ENCODE measurements around the gene SKAP1. TPM values are rescaled to one million over a fixed set of nuclear protein-coding genes. Genes with fewer than 3 reads are reported as not detected.

The SKAP1 gene
- polyA plus RNA-seq, 1 of the 3 experiments (the other 2 are of a cell fraction) = not detected

- WGBS (ENCODE audit: low lambda C conversion rate) = 0% methylated on average over 3 of the region's 3 CpGs
- Histone ChIP-seq H3K79me2 (ENCODE audit: insufficient read depth) (no peaks in the 10 kb centered on the region), H3K9me3 (no peaks in the 10 kb centered on the region), H3K4me1 (ENCODE audit: control insufficient read depth in 1 of 2, insufficient read depth in 2 of 2, low read depth in 1 of 2, low read length in 1 of 2) (no peaks in the 10 kb centered on the region; a peak in 1 of 4 replicates), H2AFZ (ENCODE audit: low read depth) (no peak overlapping the region), H3K4me3 (ENCODE audit: low read depth in 2 of 2, low read length in 1 of 2) (no peak overlapping the region), H3K9me2 (no peaks in the 10 kb centered on the region), H4K20me1 (ENCODE audit: insufficient read depth) (no peaks in the 10 kb centered on the region), H3K27ac (ENCODE audit: low read depth in 2 of 2, low read length in 1 of 2) (no peak overlapping the region), H3F3A (replicated peaks; ENCODE audit: insufficient read depth) (no peaks in the 10 kb centered on the region), H3K27me3 (ENCODE audit: insufficient read depth) (peaks cover 56% of the 10 kb centered on the region), H3K9ac (no peak overlapping the region), H3K36me3 (replicated peaks in 1 of 2; ENCODE audit: control insufficient read depth in 1 of 2, insufficient read depth in 2 of 2, low read length in 1 of 2) (no peaks in the 10 kb centered on the region), H3K4me2 (no peak overlapping the region)
- ChIA-PET POLR2A (interaction anchor here (0.7 kb wide), 1 partner anchor 699 kb away, joined by 3 read pairs; no protein-coding TSS in a partner anchor), CTCF (interaction anchor here (0.7 to 7.3 kb wide), 8 partner anchors 10 to 328 kb away, joined by 3 to 40 read pairs (median 4); no protein-coding TSS in a partner anchor)
- TF ChIP-seq JUND (IDR thresholded peaks at IDR 0.05) (no peak), GABPA (IDR thresholded peaks at IDR 0.05; ENCODE audit: low read depth) (no peak), TEAD4 (IDR thresholded peaks at IDR 0.05; ENCODE audit: borderline replicate concordance, insufficient read depth) (no peak), EP300 (IDR thresholded peaks at IDR 0.05; ENCODE audit: borderline replicate concordance in 1 of 2, low read depth in 1 of 2, low read length in 1 of 2) (no peak), TAF1 (IDR thresholded peaks at IDR 0.05; ENCODE audit: borderline replicate concordance, low read depth, low read length) (no peak), USF1 (IDR thresholded peaks at IDR 0.05; ENCODE audit: borderline replicate concordance, low read depth) (no peak), NRF1 (IDR thresholded peaks at IDR 0.05; ENCODE audit: low read depth, low read length) (no peak), RCOR1 (IDR thresholded peaks at IDR 0.05; ENCODE audit: low read length) (no peak), FOXJ3 (CRISPR knock-in tag; IDR thresholded peaks at IDR 0.05) (no peak), RXRA (IDR thresholded peaks at IDR 0.05; ENCODE audit: borderline replicate concordance, low read depth) (no peak), ELF1 (IDR thresholded peaks at IDR 0.05) (no peak), POLR2AphosphoS5 (IDR thresholded peaks at IDR 0.05; ENCODE audit: low read depth, low read length) (no peak), GATA2 (CRISPR knock-in tag; IDR thresholded peaks at IDR 0.05) (no peak), RFX5 (IDR thresholded peaks at IDR 0.05; ENCODE audit: low read length) (no peak), MEF2A (IDR thresholded peaks at IDR 0.05; ENCODE audit: borderline replicate concordance, low read depth) (no peak), IRF3 (IDR thresholded peaks at IDR 0.05; ENCODE audit: low read depth, low read length) (no peak), FOSL2 (IDR thresholded peaks at IDR 0.05; ENCODE audit: borderline replicate concordance, low read depth) (no peak)
- TF ChIP-seq, protein P1, sequence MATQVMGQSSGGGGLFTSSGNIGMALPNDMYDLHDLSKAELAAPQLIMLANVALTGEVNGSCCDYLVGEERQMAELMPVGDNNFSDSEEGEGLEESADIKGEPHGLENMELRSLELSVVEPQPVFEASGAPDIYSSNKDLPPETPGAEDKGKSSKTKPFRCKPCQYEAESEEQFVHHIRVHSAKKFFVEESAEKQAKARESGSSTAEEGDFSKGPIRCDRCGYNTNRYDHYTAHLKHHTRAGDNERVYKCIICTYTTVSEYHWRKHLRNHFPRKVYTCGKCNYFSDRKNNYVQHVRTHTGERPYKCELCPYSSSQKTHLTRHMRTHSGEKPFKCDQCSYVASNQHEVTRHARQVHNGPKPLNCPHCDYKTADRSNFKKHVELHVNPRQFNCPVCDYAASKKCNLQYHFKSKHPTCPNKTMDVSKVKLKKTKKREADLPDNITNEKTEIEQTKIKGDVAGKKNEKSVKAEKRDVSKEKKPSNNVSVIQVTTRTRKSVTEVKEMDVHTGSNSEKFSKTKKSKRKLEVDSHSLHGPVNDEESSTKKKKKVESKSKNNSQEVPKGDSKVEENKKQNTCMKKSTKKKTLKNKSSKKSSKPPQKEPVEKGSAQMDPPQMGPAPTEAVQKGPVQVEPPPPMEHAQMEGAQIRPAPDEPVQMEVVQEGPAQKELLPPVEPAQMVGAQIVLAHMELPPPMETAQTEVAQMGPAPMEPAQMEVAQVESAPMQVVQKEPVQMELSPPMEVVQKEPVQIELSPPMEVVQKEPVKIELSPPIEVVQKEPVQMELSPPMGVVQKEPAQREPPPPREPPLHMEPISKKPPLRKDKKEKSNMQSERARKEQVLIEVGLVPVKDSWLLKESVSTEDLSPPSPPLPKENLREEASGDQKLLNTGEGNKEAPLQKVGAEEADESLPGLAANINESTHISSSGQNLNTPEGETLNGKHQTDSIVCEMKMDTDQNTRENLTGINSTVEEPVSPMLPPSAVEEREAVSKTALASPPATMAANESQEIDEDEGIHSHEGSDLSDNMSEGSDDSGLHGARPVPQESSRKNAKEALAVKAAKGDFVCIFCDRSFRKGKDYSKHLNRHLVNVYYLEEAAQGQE (IDR thresholded peaks at IDR 0.05; ENCODE audit: low read depth, low read length) = no peak
- TF ChIP-seq, protein P2, sequence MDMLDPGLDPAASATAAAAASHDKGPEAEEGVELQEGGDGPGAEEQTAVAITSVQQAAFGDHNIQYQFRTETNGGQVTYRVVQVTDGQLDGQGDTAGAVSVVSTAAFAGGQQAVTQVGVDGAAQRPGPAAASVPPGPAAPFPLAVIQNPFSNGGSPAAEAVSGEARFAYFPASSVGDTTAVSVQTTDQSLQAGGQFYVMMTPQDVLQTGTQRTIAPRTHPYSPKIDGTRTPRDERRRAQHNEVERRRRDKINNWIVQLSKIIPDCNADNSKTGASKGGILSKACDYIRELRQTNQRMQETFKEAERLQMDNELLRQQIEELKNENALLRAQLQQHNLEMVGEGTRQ (IDR thresholded peaks at IDR 0.05; ENCODE audit: borderline replicate concordance, low read depth, low read length) = no peak
- TF ChIP-seq, protein P3, sequence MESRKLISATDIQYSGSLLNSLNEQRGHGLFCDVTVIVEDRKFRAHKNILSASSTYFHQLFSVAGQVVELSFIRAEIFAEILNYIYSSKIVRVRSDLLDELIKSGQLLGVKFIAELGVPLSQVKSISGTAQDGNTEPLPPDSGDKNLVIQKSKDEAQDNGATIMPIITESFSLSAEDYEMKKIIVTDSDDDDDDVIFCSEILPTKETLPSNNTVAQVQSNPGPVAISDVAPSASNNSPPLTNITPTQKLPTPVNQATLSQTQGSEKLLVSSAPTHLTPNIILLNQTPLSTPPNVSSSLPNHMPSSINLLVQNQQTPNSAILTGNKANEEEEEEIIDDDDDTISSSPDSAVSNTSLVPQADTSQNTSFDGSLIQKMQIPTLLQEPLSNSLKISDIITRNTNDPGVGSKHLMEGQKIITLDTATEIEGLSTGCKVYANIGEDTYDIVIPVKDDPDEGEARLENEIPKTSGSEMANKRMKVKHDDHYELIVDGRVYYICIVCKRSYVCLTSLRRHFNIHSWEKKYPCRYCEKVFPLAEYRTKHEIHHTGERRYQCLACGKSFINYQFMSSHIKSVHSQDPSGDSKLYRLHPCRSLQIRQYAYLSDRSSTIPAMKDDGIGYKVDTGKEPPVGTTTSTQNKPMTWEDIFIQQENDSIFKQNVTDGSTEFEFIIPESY (IDR thresholded peaks at IDR 0.05; ENCODE audit: borderline replicate concordance, low read depth) = no peak
- no peak for DNase-seq
These were observed 135.1 kb downstream of the SKAP1 start for GRCh38 chr17:48294806-48295361.

Data from SK-N-SH (cell line).